A673 (cell line): Measurements from ENCODE around the gene SMAD3. TPM values are rescaled to one million over a fixed set of nuclear protein-coding genes. Genes with fewer than 3 reads are reported as not detected.

Experiments used
- BruUV-seq: library from RNA; stranded (reverse); fragments of 400-500 nt; replicated peaks from 2 replicates; lab custom pipeline; 2021; lab: Mats Ljungman, UMichigan
- CTCF ChIA-PET: fragments of 300-600 bp; sonication (Branson Sonifier 250); formaldehyde crosslinking; loops from one replicate; lab custom pipeline; 2022; ENCODE audit warnings: antibody characterized with exemption; lab: Charles Lee
- POLR2A ChIA-PET: fragments of 300-600 bp; sonication (Branson Sonifier 250); formaldehyde crosslinking; loops from one replicate; lab custom pipeline; 2022; ENCODE audit warnings: antibody characterized with exemption; ENCODE audit not compliant: low non-redundant PET; lab: Charles Lee
- DNase-seq: peaks from one replicate; pipeline ENCODE4 v3.0.0-alpha.2; 2015; ENCODE audit warnings: low spot score
- H3K27ac ChIP-seq: fragments of 200-600 bp; sonication (generic); 2 replicates; pipeline ENCODE4 v1.5.1; 2016; ENCODE audit warnings: mixed run types, low read depth, mild to moderate bottlenecking, mixed read lengths, antibody characterized with exemption, low read length; ENCODE audit not compliant: poor library complexity, severe bottlenecking
- H3K27me3 ChIP-seq: fragments of 200-600 bp; sonication (generic); replicated peaks from 2 replicates; pipeline ENCODE4 v1.6.1; 2017; ENCODE audit warnings: mixed run types, low read depth, mild to moderate bottlenecking, mixed read lengths, antibody characterized with exemption, low read length; ENCODE audit not compliant: insufficient read depth, poor library complexity
- H3K36me3 ChIP-seq: fragments of 200-600 bp; sonication (generic); 2 replicates; pipeline ENCODE4 v1.6.1; 2016; ENCODE audit warnings: mixed run types, mild to moderate bottlenecking, mixed read lengths, antibody characterized with exemption, low read length; ENCODE audit not compliant: insufficient read depth, poor library complexity, severe bottlenecking
- H3K4me1 ChIP-seq: fragments of 200-600 bp; sonication (generic); 2 replicates; pipeline ENCODE4 v1.6.1; 2017; ENCODE audit warnings: mixed run types, mild to moderate bottlenecking, mixed read lengths, antibody characterized with exemption, low read length; ENCODE audit not compliant: insufficient read depth, poor library complexity, severe bottlenecking
- H3K4me3 ChIP-seq: fragments of 200-600 bp; sonication (generic); 2 replicates; pipeline ENCODE4 v1.5.1; 2016; ENCODE audit warnings: low read depth, mixed run types, mild to moderate bottlenecking, mixed read lengths, low read length; ENCODE audit not compliant: poor library complexity, severe bottlenecking
- H3K9me3 ChIP-seq: fragments of 200-600 bp; sonication (generic); 2 replicates; pipeline ENCODE4 v1.6.1; 2016; ENCODE audit warnings: mixed run types, low read depth, mild to moderate bottlenecking, mixed read lengths, antibody characterized with exemption, low read length; ENCODE audit not compliant: poor library complexity, severe bottlenecking
- EZH2 ChIP-seq: fragments of 200-600 bp; sonication (generic); IDR thresholded peaks from 2 replicates; pipeline ENCODE4 v1.6.1; 2017; ENCODE audit warnings: borderline replicate concordance, low read depth, mild to moderate bottlenecking, mixed read lengths, antibody characterized with exemption, low read length; ENCODE audit not compliant: poor library complexity, severe bottlenecking
- intact Hi-C: fragments of 100-400 bp; cut with micrococcal nuclease; formaldehyde crosslinking; loops from one replicate; pipeline ENCODE4 v1.10.0; 2022; ENCODE audit not compliant: unreplicated experiment
- total RNA-seq: library from RNA; stranded (reverse); gene quantifications from 2 replicates; pipeline ENCODE4 v1.2.3, GENCODE V29; 2021
- TF ChIP-seq, protein P1 (sequence below): fragments of 300-800, 200-600 bp; sonication (generic); conservative IDR thresholded peaks from 2 replicates; pipeline ENCODE4 v1.5.1; 2017; ENCODE audit warnings: low read depth, mild to moderate bottlenecking, antibody characterized with exemption, low read length, moderate library complexity, mixed read lengths

Gene SMAD3
- total RNA-seq, 1 experiment from 2014 or later = 31.0 TPM

DNA sequence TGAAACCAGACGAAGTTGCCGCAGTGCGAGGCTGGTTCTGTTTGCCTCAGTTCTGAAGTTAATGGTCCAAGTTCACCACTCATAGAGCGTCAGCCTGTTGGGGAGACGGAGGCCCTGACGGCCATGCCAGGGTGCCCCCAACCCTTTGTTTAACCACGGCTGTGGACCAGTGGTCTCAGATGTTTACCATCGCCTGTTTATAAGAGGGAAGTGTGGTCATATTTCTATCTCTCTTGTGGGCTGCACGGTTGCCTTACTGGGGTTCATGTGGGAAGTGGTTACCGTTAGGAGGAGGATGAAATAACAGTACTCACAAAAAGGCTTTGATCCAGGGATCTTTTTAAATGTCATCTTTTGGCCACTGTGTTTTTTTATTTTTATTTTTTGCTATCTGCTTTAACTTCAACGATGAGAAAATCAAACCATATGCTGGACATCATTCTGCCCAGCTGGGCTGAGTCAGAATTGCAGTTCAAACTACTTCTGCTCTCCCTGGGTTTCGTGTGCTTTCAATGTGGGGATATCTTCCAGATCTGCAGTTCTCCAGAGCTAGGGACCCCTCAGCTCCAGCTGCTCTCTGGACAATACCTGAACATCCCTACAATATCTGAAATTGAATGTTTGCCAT is 17.8 kb downstream of the SMAD3 start:
- no TSS peak for BruUV-seq
- Histone ChIP-seq H3K4me1 (peaks cover 24% of the 10 kb centered on the region), H3K9me3 (no peaks in the 10 kb centered on the region), H3K27me3 (no peaks in the 10 kb centered on the region), H3K36me3 (no peaks in the 10 kb centered on the region), H3K27ac (no peak overlapping the region), H3K4me3 (no peak overlapping the region)
- no peak for DNase-seq
- no peak for TF ChIP-seq EZH2
- TF ChIP-seq, protein P1, sequence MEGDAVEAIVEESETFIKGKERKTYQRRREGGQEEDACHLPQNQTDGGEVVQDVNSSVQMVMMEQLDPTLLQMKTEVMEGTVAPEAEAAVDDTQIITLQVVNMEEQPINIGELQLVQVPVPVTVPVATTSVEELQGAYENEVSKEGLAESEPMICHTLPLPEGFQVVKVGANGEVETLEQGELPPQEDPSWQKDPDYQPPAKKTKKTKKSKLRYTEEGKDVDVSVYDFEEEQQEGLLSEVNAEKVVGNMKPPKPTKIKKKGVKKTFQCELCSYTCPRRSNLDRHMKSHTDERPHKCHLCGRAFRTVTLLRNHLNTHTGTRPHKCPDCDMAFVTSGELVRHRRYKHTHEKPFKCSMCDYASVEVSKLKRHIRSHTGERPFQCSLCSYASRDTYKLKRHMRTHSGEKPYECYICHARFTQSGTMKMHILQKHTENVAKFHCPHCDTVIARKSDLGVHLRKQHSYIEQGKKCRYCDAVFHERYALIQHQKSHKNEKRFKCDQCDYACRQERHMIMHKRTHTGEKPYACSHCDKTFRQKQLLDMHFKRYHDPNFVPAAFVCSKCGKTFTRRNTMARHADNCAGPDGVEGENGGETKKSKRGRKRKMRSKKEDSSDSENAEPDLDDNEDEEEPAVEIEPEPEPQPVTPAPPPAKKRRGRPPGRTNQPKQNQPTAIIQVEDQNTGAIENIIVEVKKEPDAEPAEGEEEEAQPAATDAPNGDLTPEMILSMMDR = no peak
- POLR2A ChIA-PET = no interaction called here
- intact Hi-C loops = no loop called here
- CTCF ChIA-PET = interaction anchor here (0.6 kb wide), 1 partner anchor 136 kb away, joined by 7 read pairs; no protein-coding TSS in a partner anchor

- Histone ChIP-seq H3K4me3 (no peak overlapping the region), H3K27me3 (no peaks in the 10 kb centered on the region), H3K9me3 (no peaks in the 10 kb centered on the region), H3K36me3 (no peaks in the 10 kb centered on the region), H3K27ac (no peak overlapping the region), H3K4me1 (peaks cover 30% of the 10 kb centered on the region)
- intact Hi-C loops = no loop called here
- DNase-seq = no peak
- TF ChIP-seq EZH2 = no peak
- TF ChIP-seq, protein P1 = no peak
- CTCF ChIA-PET = no interaction called here
- POLR2A ChIA-PET = no interaction called here
- BruUV-seq = no TSS peak
These were observed 19.2 kb downstream of the SMAD3 start for GRCh38 chr15:67084561-67084960.

GRCh38 chr15:67085237-67085817 is 19.9 kb downstream of the SMAD3 start:
- ChIA-PET CTCF (no interaction called here), POLR2A (no interaction called here)
- TF ChIP-seq, protein P1 = no peak
- TF ChIP-seq EZH2 = no peak
- H3K36me3 ChIP-seq = no peaks in the 10 kb centered on the region
- H3K9me3 ChIP-seq = no peaks in the 10 kb centered on the region
- intact Hi-C loops = no loop called here
- no peak overlapping the region for H3K27ac ChIP-seq
- no TSS peak for BruUV-seq
- peaks cover 32% of the 10 kb centered on the region for H3K4me1 ChIP-seq
- no peak overlapping the region for H3K4me3 ChIP-seq
- no peaks in the 10 kb centered on the region for H3K27me3 ChIP-seq
- no peak for DNase-seq
